ENCODE data around the gene COL27A1.

DNA sequence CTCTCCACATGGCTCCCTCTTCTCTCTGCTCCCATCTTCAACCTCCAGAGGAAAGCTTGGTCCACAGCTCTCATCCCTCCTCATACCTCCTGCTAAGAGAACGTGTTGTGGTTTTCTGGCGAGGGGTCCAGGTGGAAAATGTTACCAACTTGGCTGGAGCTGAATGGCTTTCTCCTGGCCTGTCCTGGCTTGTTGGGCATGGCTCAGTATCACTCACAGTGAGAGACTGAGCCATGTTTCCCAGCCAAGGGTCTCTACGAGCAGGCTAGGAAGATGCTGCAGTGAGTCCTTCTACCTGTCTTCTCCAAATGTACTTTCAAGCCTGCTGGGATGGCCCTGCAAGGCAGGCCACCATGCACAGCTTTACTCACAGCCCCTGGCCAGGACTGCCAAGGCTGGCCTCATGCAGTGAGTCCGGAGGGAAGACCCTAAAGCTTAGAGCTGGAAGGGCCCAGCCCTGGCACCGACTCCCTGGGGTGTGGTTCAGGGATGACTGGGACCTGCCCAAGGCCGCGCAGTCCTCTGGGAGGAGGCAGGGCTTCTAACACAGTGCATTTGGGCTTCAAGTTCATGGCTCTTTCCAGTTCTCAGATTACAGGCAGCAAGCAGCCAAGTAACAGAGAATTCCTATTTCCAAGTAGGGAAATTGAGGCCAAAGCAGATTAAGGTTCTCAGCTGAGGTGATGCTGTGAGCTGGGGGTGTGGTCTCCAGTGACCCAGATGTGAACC lies 59.5 kb downstream of the COL27A1 start:
- TF ChIP-seq CEBPB (IDR thresholded peaks at IDR 0.05; ENCODE audit: low read depth) (no peak), EZH2 (IDR thresholded peaks at IDR 0.05) (no peak), SIN3A (IDR thresholded peaks at IDR 0.05; ENCODE audit: low read depth) (no peak), POLR2A (IDR thresholded peaks at IDR 0.05; ENCODE audit: borderline replicate concordance, extremely low read depth, insufficient read depth, insufficient read length) (no peak), POLR2AphosphoS5 (IDR thresholded peaks at IDR 0.05; ENCODE audit: low read depth, low read length) (no peak), SRF (IDR thresholded peaks at IDR 0.05; ENCODE audit: low read depth) (no peak), SP1 (IDR thresholded peaks at IDR 0.05; ENCODE audit: low read depth) (no peak)
- TF ChIP-seq, protein P1, sequence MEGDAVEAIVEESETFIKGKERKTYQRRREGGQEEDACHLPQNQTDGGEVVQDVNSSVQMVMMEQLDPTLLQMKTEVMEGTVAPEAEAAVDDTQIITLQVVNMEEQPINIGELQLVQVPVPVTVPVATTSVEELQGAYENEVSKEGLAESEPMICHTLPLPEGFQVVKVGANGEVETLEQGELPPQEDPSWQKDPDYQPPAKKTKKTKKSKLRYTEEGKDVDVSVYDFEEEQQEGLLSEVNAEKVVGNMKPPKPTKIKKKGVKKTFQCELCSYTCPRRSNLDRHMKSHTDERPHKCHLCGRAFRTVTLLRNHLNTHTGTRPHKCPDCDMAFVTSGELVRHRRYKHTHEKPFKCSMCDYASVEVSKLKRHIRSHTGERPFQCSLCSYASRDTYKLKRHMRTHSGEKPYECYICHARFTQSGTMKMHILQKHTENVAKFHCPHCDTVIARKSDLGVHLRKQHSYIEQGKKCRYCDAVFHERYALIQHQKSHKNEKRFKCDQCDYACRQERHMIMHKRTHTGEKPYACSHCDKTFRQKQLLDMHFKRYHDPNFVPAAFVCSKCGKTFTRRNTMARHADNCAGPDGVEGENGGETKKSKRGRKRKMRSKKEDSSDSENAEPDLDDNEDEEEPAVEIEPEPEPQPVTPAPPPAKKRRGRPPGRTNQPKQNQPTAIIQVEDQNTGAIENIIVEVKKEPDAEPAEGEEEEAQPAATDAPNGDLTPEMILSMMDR (IDR thresholded peaks at IDR 0.05 in 2 of 3, conservative IDR thresholded peaks at IDR 0.05 in 1 of 3; ENCODE audit: borderline replicate concordance in 1 of 3, insufficient read depth in 1 of 3, low read depth in 2 of 3, low read length in 2 of 3), result no peak
- TF ChIP-seq, protein P2, sequence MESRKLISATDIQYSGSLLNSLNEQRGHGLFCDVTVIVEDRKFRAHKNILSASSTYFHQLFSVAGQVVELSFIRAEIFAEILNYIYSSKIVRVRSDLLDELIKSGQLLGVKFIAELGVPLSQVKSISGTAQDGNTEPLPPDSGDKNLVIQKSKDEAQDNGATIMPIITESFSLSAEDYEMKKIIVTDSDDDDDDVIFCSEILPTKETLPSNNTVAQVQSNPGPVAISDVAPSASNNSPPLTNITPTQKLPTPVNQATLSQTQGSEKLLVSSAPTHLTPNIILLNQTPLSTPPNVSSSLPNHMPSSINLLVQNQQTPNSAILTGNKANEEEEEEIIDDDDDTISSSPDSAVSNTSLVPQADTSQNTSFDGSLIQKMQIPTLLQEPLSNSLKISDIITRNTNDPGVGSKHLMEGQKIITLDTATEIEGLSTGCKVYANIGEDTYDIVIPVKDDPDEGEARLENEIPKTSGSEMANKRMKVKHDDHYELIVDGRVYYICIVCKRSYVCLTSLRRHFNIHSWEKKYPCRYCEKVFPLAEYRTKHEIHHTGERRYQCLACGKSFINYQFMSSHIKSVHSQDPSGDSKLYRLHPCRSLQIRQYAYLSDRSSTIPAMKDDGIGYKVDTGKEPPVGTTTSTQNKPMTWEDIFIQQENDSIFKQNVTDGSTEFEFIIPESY (IDR thresholded peaks at IDR 0.05; ENCODE audit: extremely low read depth, insufficient replicate concordance, low read length), result no peak

Measured in HCT116 (cell line).